SU-DHL-6 (cell line): ENCODE results near the gene NAA80.

Source experiments
- EZH2phosphoT487 ChIP-seq: fragments of 200-600 bp; sonication (generic), shearing (Covaris generic); conservative IDR thresholded peaks from 2 replicates; pipeline ENCODE4 v1.6.1; 2018; ENCODE audit warnings: mild to moderate bottlenecking, antibody characterized with exemption, low read length, moderate library complexity, mixed read lengths
- TF ChIP-seq, protein P1 (sequence below): fragments of 200-600 bp; sonication (generic); IDR thresholded peaks from one replicate; pipeline ENCODE4 v1.5.1; 2017; ENCODE audit warnings: antibody characterized with exemption, mild to moderate bottlenecking, low read length, moderate library complexity; ENCODE audit not compliant: insufficient read depth, poor library complexity, severe bottlenecking

- TF ChIP-seq, protein P1, sequence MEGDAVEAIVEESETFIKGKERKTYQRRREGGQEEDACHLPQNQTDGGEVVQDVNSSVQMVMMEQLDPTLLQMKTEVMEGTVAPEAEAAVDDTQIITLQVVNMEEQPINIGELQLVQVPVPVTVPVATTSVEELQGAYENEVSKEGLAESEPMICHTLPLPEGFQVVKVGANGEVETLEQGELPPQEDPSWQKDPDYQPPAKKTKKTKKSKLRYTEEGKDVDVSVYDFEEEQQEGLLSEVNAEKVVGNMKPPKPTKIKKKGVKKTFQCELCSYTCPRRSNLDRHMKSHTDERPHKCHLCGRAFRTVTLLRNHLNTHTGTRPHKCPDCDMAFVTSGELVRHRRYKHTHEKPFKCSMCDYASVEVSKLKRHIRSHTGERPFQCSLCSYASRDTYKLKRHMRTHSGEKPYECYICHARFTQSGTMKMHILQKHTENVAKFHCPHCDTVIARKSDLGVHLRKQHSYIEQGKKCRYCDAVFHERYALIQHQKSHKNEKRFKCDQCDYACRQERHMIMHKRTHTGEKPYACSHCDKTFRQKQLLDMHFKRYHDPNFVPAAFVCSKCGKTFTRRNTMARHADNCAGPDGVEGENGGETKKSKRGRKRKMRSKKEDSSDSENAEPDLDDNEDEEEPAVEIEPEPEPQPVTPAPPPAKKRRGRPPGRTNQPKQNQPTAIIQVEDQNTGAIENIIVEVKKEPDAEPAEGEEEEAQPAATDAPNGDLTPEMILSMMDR: no peak
- no peak for TF ChIP-seq EZH2phosphoT487
Observed at GRCh38 chr3:50314816-50315215, 15.6 kb upstream of the NAA80 start.
